ENCODE results near the gene TENT4B.

The TENT4B gene

DNA sequence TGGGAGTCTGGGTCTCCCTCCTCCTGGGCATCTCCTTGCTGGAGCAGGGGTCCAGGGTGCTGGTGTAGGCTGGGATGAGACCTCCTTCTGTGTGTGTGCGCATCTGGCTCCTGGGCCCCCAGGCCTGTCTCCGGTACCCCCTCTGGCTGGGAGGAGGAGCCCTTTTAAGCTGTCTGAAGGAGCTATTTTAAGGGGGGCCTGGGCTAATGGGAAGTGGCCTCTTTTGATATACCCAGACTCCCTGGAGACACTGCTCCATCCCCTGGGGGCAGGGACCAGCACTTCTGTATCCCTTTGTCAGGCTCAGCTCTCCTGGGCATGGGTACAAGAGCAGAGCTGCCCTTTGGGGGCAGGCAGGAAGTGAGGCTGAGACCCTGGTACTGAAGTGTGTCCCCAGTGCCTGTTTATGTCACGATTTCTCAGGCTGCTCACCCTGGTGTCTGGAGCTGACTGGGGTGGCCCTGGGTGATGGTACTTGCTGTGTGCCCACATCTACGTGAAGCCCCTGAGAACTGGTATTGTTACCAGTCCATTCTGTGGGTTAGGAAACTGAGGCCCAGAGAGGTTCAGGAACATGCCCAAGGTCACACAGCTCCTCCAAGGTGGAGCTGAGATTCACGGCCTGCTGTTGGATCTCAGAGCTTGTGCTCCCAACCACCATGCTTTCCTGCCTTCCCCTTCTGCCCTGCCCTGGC lies 119.7 kb downstream of the TENT4B start:
- no peak for DNase-seq

DNA sequence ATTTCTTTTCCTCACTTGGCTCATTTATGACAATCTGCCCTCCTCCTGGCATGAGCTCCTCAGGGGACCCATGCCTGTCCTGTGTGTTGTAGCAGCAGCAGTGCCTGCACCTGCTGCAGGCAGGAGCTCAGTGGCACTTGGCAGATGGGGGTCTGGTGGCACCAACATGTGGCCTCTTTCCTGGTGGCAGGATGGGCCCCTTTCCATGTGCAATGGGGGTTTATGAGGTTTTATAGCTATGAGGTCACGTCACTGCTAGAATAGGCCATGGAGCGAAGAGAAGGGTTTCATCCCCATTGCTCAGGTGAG lies 120.2 kb downstream of the TENT4B start:
- DNase-seq, result no peak

DNA sequence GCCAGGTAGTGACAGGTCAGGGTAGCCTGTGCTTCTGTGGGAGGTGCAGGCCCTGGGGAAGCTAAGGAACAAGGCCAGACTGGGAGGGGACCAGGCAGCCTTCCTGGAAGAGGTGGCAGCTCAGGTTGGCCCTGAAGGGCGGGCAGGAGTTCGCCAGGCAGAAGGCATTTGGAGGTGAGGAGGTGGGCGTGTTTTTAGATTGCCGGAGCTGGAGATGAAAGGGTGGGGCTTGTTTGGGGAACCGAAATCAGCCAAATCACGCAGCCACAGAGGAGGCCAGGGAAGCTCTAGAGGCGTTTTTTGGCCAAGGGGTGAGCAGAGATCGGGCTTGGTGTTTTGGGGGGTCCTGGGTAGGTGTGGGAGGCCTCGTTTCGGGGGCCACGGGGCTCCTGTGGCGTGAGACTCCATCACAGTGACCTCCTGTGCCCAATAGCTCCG lies 120.8 kb downstream of the TENT4B start:
- peak in 1 of 5 donors; percentile 64 for DNase-seq

DNA sequence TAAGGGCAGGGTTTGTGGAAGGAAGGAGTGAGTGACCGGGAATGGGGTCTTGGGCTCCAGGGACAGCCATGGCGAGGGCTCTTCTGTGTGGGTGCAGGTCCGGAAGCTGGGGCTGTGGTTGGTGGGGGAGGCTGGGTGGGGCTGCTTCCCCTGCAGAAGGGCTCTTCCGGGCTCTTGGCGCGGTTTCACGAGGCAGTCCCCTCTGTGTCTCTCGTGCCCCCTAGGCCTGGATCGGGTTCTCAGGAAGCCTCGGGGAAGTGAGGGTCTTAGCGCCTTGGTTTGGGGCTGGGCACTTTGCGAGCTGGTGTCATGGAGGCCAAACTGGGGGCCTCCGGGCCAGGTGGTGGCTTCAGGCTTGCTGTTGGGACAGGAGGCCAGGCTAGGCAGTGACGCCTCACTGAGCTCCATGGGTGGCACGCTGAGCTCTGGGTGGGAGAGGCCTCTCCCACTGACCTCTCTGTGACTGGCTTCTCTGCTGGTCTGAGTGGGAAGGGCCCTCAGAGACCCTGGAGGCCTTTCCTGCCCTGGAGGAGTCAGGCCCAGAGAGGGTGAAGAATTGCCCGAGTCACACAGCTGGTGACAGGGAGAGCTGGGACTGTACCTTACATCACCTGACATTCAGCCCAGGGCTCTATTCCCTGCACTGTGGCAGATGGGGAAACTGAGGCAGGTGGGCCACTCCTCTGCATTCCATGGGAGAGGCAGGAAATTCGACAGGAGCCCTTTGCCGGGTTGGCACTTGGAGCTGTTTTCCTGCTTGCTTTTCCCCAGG lies 121.4 kb downstream of the TENT4B start:
- DNase-seq, result peak in 4 of 5 donors; percentile 34 to 74 (median 40)

DNA sequence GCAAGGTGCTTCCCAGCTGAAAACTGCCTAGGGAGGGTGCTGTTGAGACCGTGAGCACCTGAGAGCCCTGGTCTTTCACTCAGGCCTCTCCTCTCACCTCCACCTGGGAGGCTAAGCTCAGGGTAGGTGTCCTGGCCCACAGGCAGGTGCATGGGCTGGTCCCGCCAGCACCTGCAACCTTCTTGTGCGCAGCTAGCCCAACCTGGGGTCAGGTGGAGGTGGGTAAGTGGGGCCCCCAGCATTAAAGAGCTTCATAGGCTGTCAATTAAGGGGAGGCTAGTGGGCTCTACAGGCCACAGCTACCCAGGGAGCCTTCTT lies 122.0 kb downstream of the TENT4B start:
- no peak for DNase-seq

DNA sequence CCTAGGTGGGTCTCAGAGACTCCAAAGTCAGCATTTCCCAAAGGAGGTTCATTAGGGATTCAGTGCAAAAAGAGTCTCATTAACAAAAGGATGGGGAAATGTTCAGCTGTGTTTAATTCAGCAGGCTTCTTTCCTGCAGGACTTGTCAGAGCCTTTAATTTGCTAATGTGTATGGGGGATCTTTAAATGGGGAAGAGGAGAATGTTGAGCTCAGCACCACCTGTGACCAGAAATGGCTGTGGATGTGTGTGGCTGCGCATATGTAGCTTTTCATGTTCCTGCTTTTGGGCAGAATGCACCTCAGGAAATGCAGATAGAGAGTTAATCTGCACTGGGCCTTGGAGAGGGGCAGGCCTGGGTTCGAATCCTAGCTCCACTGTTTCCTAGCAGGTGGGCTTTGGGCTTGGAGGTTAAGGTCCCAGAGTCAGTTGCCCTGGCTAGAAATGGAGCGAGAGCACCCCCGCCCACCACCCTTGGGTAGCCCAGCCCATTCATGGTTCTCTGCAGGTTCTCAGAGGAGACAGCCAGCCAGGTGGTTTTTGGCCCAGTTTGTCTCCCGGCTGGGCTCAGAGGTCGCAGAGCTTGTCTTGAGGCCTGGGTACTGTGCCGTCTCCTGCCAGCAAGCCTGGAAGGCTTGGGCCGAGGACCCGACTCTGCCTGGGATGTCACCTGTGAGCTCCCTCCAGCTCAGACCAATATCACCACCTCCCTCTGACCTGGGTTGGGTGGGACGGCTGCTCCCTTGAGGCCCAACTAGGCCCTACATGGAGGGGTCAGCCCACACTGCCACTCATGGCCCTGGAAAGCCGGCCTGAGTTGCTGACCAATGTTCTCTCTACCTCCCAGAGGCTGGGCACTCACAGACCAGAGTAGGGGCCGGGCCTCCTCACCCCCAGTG lies 122.6 kb downstream of the TENT4B start:
- no peak for DNase-seq

DNA sequence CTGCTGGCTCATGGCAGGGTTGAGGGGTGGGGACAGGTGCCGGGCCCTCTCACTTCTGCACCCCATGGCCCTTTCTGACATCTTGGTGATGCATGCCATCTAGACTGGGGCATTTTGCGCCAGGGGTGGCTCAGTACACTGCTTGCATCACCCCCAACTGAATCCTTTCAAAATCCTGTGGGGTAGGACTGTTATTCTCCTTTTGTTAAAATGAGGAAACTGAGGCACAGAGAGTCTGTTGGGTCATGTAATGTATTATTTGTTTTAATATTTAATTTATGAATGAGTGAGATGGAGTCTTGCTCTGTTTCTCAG lies 123.2 kb downstream of the TENT4B start:
- DNase-seq, result no peak

DNA sequence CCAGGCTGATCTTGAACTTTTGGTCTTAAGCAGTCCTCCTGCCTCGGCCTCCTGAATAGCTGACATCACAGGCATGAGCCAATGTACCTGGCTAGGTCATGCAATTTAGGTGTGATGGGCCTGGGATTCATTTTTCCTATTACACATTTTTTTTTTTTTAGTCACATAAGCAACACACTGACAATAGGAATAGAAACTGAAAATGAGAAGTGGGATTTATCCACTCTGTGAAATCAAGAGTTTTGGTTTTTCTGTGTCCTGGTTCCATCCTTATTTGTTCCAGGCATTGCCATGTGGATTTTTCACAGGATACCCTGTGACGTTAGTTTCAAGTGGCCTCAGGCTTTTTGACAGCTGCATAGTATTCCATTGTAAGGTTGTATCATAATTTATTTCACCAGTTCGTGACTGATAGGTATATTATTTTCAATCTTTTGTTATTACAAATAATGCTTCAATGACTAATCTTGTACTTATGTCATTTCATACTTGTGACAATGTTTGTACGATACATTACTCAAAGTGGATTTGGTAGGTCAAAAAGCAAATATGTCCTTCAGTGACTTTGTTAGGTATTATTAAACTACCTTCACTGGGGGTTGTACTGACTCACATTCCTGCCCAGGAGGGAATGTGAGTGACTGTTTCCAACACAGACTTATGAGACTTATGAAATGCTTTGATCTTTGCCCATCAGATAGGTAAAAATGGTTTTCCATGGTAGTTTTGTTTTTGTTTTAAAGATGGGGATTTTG lies 123.9 kb downstream of the TENT4B start:
- DNase-seq, result no peak

DNA sequence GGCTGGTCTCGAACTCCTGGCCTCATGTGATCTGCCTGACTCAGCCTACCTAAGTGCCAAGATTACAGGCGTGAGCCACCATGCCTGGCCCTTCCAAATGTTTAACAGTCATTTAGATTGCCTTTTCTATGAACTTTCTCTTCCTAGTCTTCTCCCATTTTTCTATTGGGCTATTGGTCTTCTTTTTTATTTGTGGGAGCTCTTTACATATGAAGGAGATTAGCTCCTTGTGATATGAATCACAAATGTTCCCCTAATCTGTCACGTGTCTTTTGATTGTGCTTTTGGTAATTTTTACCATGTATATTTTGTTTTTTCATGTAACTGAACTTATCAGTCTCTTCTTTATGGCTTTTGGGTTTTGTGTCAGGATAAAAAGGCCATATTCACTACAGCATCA lies 125.1 kb downstream of the TENT4B start:
- no peak for DNase-seq

DNA sequence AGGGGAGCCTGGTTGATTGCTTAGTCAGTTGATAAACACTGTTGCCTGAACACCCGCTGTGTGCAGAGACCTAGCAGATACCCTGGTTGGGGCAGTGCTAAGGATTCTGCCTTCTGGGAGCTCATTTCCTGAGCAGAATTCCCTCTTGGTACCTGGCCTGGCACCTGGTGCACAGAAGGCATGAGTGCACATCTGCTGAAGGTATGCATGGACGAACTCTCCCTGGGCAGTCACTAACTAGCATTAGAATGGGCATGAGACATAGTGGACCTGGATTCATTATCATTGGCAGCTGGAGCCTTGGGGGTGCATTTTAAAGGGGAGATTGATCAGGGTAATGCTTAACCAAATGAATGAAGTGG lies 126.4 kb downstream of the TENT4B start:
- no peak for DNase-seq

DNA sequence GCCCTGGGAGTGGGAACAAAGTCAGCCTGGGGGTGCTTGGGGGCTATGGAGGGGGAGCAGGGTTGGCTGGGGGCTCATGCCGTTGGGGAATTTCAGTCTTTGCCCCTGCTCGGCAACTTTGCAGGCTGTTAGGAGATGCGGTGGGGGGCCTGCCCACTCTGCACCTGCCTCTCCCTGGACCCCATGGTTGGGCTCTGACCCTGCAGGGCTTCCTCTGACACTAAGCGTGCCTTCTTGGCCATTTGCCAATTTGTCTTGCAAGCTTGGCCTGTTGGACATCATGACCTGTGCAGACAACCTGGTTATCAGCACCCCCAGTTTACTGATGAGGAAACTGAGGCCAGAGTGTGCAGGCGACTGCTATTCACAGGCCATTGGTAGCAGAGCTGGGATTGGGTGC lies 127.8 kb downstream of the TENT4B start:
- DNase-seq, result no peak

Data from T-helper 1 cell (primary cell).